ENCODE data around the gene PSENEN.

Gene PSENEN

GRCh38 chr19:35775298-35776101, 30.0 kb downstream of the PSENEN start, which contains the start of gene ARHGAP33:
TSS of gene ARHGAP33 (plus strand) at chr19:35775564. CDS start at chr19:35775659, 95 bp downstream.
- peak within 1 kb of the TSS; percentile 49 for H3K4me3 ChIP-seq (replicated peaks; ENCODE audit: low read depth, low read length)
- DNase-seq (ENCODE audit: extremely low read depth, low read depth), result peak; percentile 88
- TF ChIP-seq, protein P1, sequence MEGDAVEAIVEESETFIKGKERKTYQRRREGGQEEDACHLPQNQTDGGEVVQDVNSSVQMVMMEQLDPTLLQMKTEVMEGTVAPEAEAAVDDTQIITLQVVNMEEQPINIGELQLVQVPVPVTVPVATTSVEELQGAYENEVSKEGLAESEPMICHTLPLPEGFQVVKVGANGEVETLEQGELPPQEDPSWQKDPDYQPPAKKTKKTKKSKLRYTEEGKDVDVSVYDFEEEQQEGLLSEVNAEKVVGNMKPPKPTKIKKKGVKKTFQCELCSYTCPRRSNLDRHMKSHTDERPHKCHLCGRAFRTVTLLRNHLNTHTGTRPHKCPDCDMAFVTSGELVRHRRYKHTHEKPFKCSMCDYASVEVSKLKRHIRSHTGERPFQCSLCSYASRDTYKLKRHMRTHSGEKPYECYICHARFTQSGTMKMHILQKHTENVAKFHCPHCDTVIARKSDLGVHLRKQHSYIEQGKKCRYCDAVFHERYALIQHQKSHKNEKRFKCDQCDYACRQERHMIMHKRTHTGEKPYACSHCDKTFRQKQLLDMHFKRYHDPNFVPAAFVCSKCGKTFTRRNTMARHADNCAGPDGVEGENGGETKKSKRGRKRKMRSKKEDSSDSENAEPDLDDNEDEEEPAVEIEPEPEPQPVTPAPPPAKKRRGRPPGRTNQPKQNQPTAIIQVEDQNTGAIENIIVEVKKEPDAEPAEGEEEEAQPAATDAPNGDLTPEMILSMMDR (IDR thresholded peaks at IDR 0.05; ENCODE audit: low read depth, low read length, missing control alignments), result no peak

- peak overlapping the region; percentile 49 for H3K4me3 ChIP-seq (replicated peaks; ENCODE audit: low read depth, low read length)
- TF ChIP-seq, protein P1 (IDR thresholded peaks at IDR 0.05; ENCODE audit: low read depth, low read length, missing control alignments), result no peak
- no peak for DNase-seq (ENCODE audit: extremely low read depth, low read depth)
Observed at GRCh38 chr19:35776102-35776788, 30.8 kb downstream of the PSENEN start.

- no peak overlapping the region for H3K4me3 ChIP-seq (replicated peaks; ENCODE audit: low read depth, low read length)
- TF ChIP-seq, protein P1 (IDR thresholded peaks at IDR 0.05; ENCODE audit: low read depth, low read length, missing control alignments), result no peak
- DNase-seq (ENCODE audit: extremely low read depth, low read depth), result no peak
Observed at GRCh38 chr19:35777086-35777841, 31.8 kb downstream of the PSENEN start.

GRCh38 chr19:35777961-35778360, 32.5 kb downstream of the PSENEN start:
- no peak overlapping the region for H3K4me3 ChIP-seq (replicated peaks; ENCODE audit: low read depth, low read length)
- no peak for DNase-seq (ENCODE audit: extremely low read depth, low read depth)
- TF ChIP-seq, protein P1 (IDR thresholded peaks at IDR 0.05; ENCODE audit: low read depth, low read length, missing control alignments), result no peak

- no peak overlapping the region for H3K4me3 ChIP-seq (replicated peaks; ENCODE audit: low read depth, low read length)
- no peak for DNase-seq (ENCODE audit: extremely low read depth, low read depth)
- TF ChIP-seq, protein P1 (IDR thresholded peaks at IDR 0.05; ENCODE audit: low read depth, low read length, missing control alignments), result no peak
Observed at GRCh38 chr19:35779033-35779432, 33.6 kb downstream of the PSENEN start.

DNA sequence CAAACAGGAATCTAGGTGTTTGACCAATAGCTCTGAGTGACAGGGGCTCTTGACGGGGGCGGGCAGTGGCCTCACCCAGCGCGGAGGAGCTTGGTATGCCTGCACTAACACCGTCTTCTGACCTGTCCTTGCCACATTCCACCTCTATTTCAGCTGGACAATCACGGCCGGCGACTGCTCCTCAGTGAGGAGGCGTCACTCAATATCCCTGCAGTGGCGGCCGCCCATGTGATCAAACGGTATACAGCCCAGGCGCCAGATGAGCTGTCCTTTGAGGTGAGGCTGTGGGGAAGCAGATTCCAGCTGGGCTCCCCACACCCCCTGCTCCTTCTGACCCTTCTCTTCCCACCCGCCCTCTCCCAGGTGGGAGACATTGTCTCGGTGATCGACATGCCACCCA, 34.6 kb downstream of the PSENEN start:
- no peak overlapping the region for H3K4me3 ChIP-seq (replicated peaks; ENCODE audit: low read depth, low read length)
- TF ChIP-seq, protein P1 (IDR thresholded peaks at IDR 0.05; ENCODE audit: low read depth, low read length, missing control alignments), result no peak
- no peak for DNase-seq (ENCODE audit: extremely low read depth, low read depth)

Data from HFF-Myc (cell line).